ENCODE results near the gene OSBPL5.

OSBPL5 gene

GRCh38 chr11:3056296-3057068 lies 108.6 kb downstream of the OSBPL5 start:
- no peaks in the 10 kb centered on the region for H3K27me3 ChIP-seq (ENCODE audit: control insufficient read depth, insufficient read depth, low read length)
- peak overlapping the region; percentile 90 for H3K4me3 ChIP-seq (ENCODE audit: low read depth, low read length)
- no peaks in the 10 kb centered on the region for H3K9me3 ChIP-seq (ENCODE audit: control insufficient read depth, insufficient read depth, low read length)
- H3K9ac ChIP-seq (ENCODE audit: low read depth, low read length), result peak overlapping the region; percentile 73
- peaks cover 5% of the 10 kb centered on the region for H3K36me3 ChIP-seq (ENCODE audit: control insufficient read depth, insufficient read depth, low read length)
- peaks cover 4% of the 10 kb centered on the region for H3K4me1 ChIP-seq (ENCODE audit: control insufficient read depth, insufficient read depth, low read length)

GRCh38 chr11:3055891-3056290 lies 109.2 kb downstream of the OSBPL5 start:
- no peaks in the 10 kb centered on the region for H3K9me3 ChIP-seq (ENCODE audit: control insufficient read depth, insufficient read depth, low read length)
- H3K4me3 ChIP-seq (ENCODE audit: low read depth, low read length), result peak overlapping the region; percentile 90
- peaks cover 4% of the 10 kb centered on the region for H3K4me1 ChIP-seq (ENCODE audit: control insufficient read depth, insufficient read depth, low read length)
- no peaks in the 10 kb centered on the region for H3K27me3 ChIP-seq (ENCODE audit: control insufficient read depth, insufficient read depth, low read length)
- peaks cover 5% of the 10 kb centered on the region for H3K36me3 ChIP-seq (ENCODE audit: control insufficient read depth, insufficient read depth, low read length)
- H3K9ac ChIP-seq (ENCODE audit: low read depth, low read length), result peak overlapping the region; percentile 37

- Histone ChIP-seq H3K36me3 (ENCODE audit: control insufficient read depth, insufficient read depth, low read length) (peaks cover 6% of the 10 kb centered on the region), H3K9ac (ENCODE audit: low read depth, low read length) (no peak overlapping the region), H3K4me3 (ENCODE audit: low read depth, low read length) (no peak overlapping the region), H3K27me3 (ENCODE audit: control insufficient read depth, insufficient read depth, low read length) (no peaks in the 10 kb centered on the region), H3K4me1 (ENCODE audit: control insufficient read depth, insufficient read depth, low read length) (peaks cover 4% of the 10 kb centered on the region), H3K9me3 (ENCODE audit: control insufficient read depth, insufficient read depth, low read length) (no peaks in the 10 kb centered on the region)
Measured at GRCh38 chr11:3052567-3052966, 112.5 kb downstream of the OSBPL5 start.

- Histone ChIP-seq H3K4me1 (ENCODE audit: control insufficient read depth, insufficient read depth, low read length) (peaks cover 4% of the 10 kb centered on the region), H3K9ac (ENCODE audit: low read depth, low read length) (no peak overlapping the region), H3K36me3 (ENCODE audit: control insufficient read depth, insufficient read depth, low read length) (peaks cover 9% of the 10 kb centered on the region), H3K9me3 (ENCODE audit: control insufficient read depth, insufficient read depth, low read length) (no peaks in the 10 kb centered on the region), H3K4me3 (ENCODE audit: low read depth, low read length) (no peak overlapping the region), H3K27me3 (ENCODE audit: control insufficient read depth, insufficient read depth, low read length) (no peaks in the 10 kb centered on the region)
Measured at GRCh38 chr11:3052109-3052479, 113.0 kb downstream of the OSBPL5 start.

- Histone ChIP-seq H3K27me3 (ENCODE audit: control insufficient read depth, insufficient read depth, low read length) (no peaks in the 10 kb centered on the region), H3K9ac (ENCODE audit: low read depth, low read length) (peak overlapping the region; percentile 70), H3K36me3 (ENCODE audit: control insufficient read depth, insufficient read depth, low read length) (peaks cover 9% of the 10 kb centered on the region), H3K9me3 (ENCODE audit: control insufficient read depth, insufficient read depth, low read length) (no peaks in the 10 kb centered on the region), H3K4me3 (ENCODE audit: low read depth, low read length) (peak overlapping the region; percentile 11), H3K4me1 (ENCODE audit: control insufficient read depth, insufficient read depth, low read length) (peaks cover 4% of the 10 kb centered on the region)
Measured at GRCh38 chr11:3051196-3052108, 113.7 kb downstream of the OSBPL5 start.

- Histone ChIP-seq H3K4me1 (ENCODE audit: control insufficient read depth, insufficient read depth, low read length) (peaks cover 4% of the 10 kb centered on the region), H3K36me3 (ENCODE audit: control insufficient read depth, insufficient read depth, low read length) (peaks cover 10% of the 10 kb centered on the region)
Measured at GRCh38 chr11:3050386-3051195, 114.5 kb downstream of the OSBPL5 start.

GRCh38 chr11:3049430-3050243 lies 115.5 kb downstream of the OSBPL5 start:
- Histone ChIP-seq H3K4me3 (ENCODE audit: low read depth, low read length) (no peak overlapping the region), H3K9me3 (ENCODE audit: control insufficient read depth, insufficient read depth, low read length) (no peaks in the 10 kb centered on the region), H3K9ac (ENCODE audit: low read depth, low read length) (no peak overlapping the region), H3K36me3 (ENCODE audit: control insufficient read depth, insufficient read depth, low read length) (peaks cover 13% of the 10 kb centered on the region), H3K27me3 (ENCODE audit: control insufficient read depth, insufficient read depth, low read length) (no peaks in the 10 kb centered on the region), H3K4me1 (ENCODE audit: control insufficient read depth, insufficient read depth, low read length) (peaks cover 4% of the 10 kb centered on the region)

More at GRCh38 chr11:3050386-3051195, 114.5 kb downstream of the OSBPL5 start:
- H3K9me3 ChIP-seq (ENCODE audit: control insufficient read depth, insufficient read depth, low read length), result no peaks in the 10 kb centered on the region
- H3K4me3 ChIP-seq (ENCODE audit: low read depth, low read length), result no peak overlapping the region
- H3K9ac ChIP-seq (ENCODE audit: low read depth, low read length), result peak overlapping the region; percentile 70
- H3K27me3 ChIP-seq (ENCODE audit: control insufficient read depth, insufficient read depth, low read length), result no peaks in the 10 kb centered on the region

- Histone ChIP-seq H3K4me1 (ENCODE audit: control insufficient read depth, insufficient read depth, low read length) (peaks cover 4% of the 10 kb centered on the region), H3K36me3 (ENCODE audit: control insufficient read depth, insufficient read depth, low read length) (peaks cover 15% of the 10 kb centered on the region), H3K9me3 (ENCODE audit: control insufficient read depth, insufficient read depth, low read length) (no peaks in the 10 kb centered on the region), H3K9ac (ENCODE audit: low read depth, low read length) (no peak overlapping the region), H3K27me3 (ENCODE audit: control insufficient read depth, insufficient read depth, low read length) (no peaks in the 10 kb centered on the region), H3K4me3 (ENCODE audit: low read depth, low read length) (no peak overlapping the region)
Measured at GRCh38 chr11:3047637-3048036, 117.5 kb downstream of the OSBPL5 start.

- Histone ChIP-seq H3K36me3 (ENCODE audit: control insufficient read depth, insufficient read depth, low read length) (peaks cover 20% of the 10 kb centered on the region), H3K9me3 (ENCODE audit: control insufficient read depth, insufficient read depth, low read length) (no peaks in the 10 kb centered on the region), H3K9ac (ENCODE audit: low read depth, low read length) (no peak overlapping the region), H3K27me3 (ENCODE audit: control insufficient read depth, insufficient read depth, low read length) (no peaks in the 10 kb centered on the region), H3K4me3 (ENCODE audit: low read depth, low read length) (no peak overlapping the region), H3K4me1 (ENCODE audit: control insufficient read depth, insufficient read depth, low read length) (peaks cover 2% of the 10 kb centered on the region)
Measured at GRCh38 chr11:3046641-3047040, 118.5 kb downstream of the OSBPL5 start.

GRCh38 chr11:3046190-3046589 lies 118.9 kb downstream of the OSBPL5 start:
- Histone ChIP-seq H3K4me3 (ENCODE audit: low read depth, low read length) (no peak overlapping the region), H3K36me3 (ENCODE audit: control insufficient read depth, insufficient read depth, low read length) (peaks cover 23% of the 10 kb centered on the region), H3K9me3 (ENCODE audit: control insufficient read depth, insufficient read depth, low read length) (no peaks in the 10 kb centered on the region), H3K4me1 (ENCODE audit: control insufficient read depth, insufficient read depth, low read length) (no peaks in the 10 kb centered on the region), H3K9ac (ENCODE audit: low read depth, low read length) (no peak overlapping the region), H3K27me3 (ENCODE audit: control insufficient read depth, insufficient read depth, low read length) (no peaks in the 10 kb centered on the region)

GRCh38 chr11:3044915-3045314 lies 120.2 kb downstream of the OSBPL5 start:
- no peak overlapping the region for H3K4me3 ChIP-seq (ENCODE audit: low read depth, low read length)
- no peaks in the 10 kb centered on the region for H3K27me3 ChIP-seq (ENCODE audit: control insufficient read depth, insufficient read depth, low read length)
- H3K9ac ChIP-seq (ENCODE audit: low read depth, low read length), result no peak overlapping the region
- peaks cover 30% of the 10 kb centered on the region for H3K36me3 ChIP-seq (ENCODE audit: control insufficient read depth, insufficient read depth, low read length)
- H3K4me1 ChIP-seq (ENCODE audit: control insufficient read depth, insufficient read depth, low read length), result no peaks in the 10 kb centered on the region
- H3K9me3 ChIP-seq (ENCODE audit: control insufficient read depth, insufficient read depth, low read length), result no peaks in the 10 kb centered on the region

Data from iPS-15b (cell line).